K562 (cell line): Measurements from ENCODE around the gene DAPK1. TPM values are rescaled to one million over a fixed set of nuclear protein-coding genes. Genes with fewer than 3 reads are reported as not detected.

Experiments
- ATAC-seq: fragments of 200-7000 bp; cut with Tn5 transposase; 3 replicates; pipeline ENCODE4 v1.9.1; 2020; ENCODE audit warnings: moderate library complexity
- BruUV-seq: library from RNA; stranded (reverse); fragments of 400-500 nt; replicated peaks from 2 replicates; lab custom pipeline; 2021; lab: Mats Ljungman, UMichigan
- CTCF ChIA-PET: fragments of 300-600 bp; formaldehyde crosslinking; extraction: SDS; loops from one replicate; lab custom pipeline; 2021; ENCODE audit warnings: low intra/inter-chr PET ratio; lab: Yijun Ruan, JAX
- POLR2A ChIA-PET: fragments of 300-600, 350-650 bp; sonication (Branson Sonifier 250); formaldehyde crosslinking; extraction: SDS; loops from one replicate; lab custom pipeline; 2021; ENCODE audit warnings: antibody characterized with exemption, inconsistent platforms; lab: Yijun Ruan, JAX
- DNase-seq, 4 experiments: peaks; one replicate each; pipeline versions ENCODE4 v3.0.0 to v3.0.0-alpha.2; 2011 to 2018; ENCODE audit warnings: low spot score in 3 of 4, mixed read lengths in 3 of 4; ENCODE audit errors: extremely low read depth in 1 of 4
- FAIRE-seq: peaks from 2 replicates; lab custom pipeline; 2011; peaks lifted over from hg19 to GRCh38; lab: Jason Lieb, UNC
- H2AFZ ChIP-seq: 2 replicates; pipeline ENCODE4 v1.6.0; 2011; ENCODE audit warnings: low read depth, low read length, control low read depth, inconsistent platforms
- H3K27ac ChIP-seq: fragments of 200-600 bp; 3 replicates; pipeline ENCODE4 v1.8.0; 2011; ENCODE audit warnings: low read depth, mild to moderate bottlenecking, control low read depth, inconsistent platforms, low read length, moderate library complexity, mixed read lengths; ENCODE audit errors: extremely low read depth
- H3K27me3 ChIP-seq, 2 experiments: fragments of 300-600 bp in 1 of 2; 2 replicates in 1 of 2; 3 replicates in 1 of 2; pipeline versions ENCODE4 v1.6.0 to v1.8.0; 2011; ENCODE audit warnings: inconsistent platforms in 2 of 2, low read length in 2 of 2, mild to moderate bottlenecking in 1 of 2, mixed read lengths in 1 of 2, moderate library complexity in 1 of 2; ENCODE audit not compliant: control insufficient read depth in 2 of 2, insufficient read depth in 2 of 2
- H3K36me3 ChIP-seq: fragments of 300-600 bp; 3 replicates; pipeline ENCODE4 v1.8.0; 2011; ENCODE audit warnings: mild to moderate bottlenecking, low read length, inconsistent platforms; ENCODE audit not compliant: control insufficient read depth, insufficient read depth
- H3K4me1 ChIP-seq, 2 experiments: fragments of 200-600 bp in 1 of 2; replicated peaks in 1 of 2; 2 replicates in 1 of 2; 3 replicates in 1 of 2; pipeline versions ENCODE4 v1.5.1 to v1.8.0; 2011; ENCODE audit warnings: inconsistent platforms in 2 of 2, low read length in 2 of 2, mild to moderate bottlenecking in 1 of 2, mixed read lengths in 1 of 2, moderate library complexity in 1 of 2; ENCODE audit not compliant: control insufficient read depth in 2 of 2, insufficient read depth in 2 of 2
- H3K4me2 ChIP-seq: 2 replicates; pipeline ENCODE4 v1.6.1; 2011; ENCODE audit warnings: low read length, control low read depth, inconsistent platforms, mixed read lengths; ENCODE audit not compliant: insufficient read depth
- H3K4me3 ChIP-seq: fragments of 200-600 bp; sonication (generic), shearing (Covaris generic); 2 replicates; pipeline ENCODE4 v1.5.1; 2016; ENCODE audit warnings: control low read depth, inconsistent platforms
- H3K79me2 ChIP-seq: fragments of 200-600 bp; 3 replicates; pipeline ENCODE4 v1.8.0; 2011; ENCODE audit warnings: low read length, inconsistent platforms; ENCODE audit not compliant: control insufficient read depth, insufficient read depth
- H3K9ac ChIP-seq, 2 experiments: 2 replicates each; pipeline versions ENCODE4 v1.6.0 to v1.6.1; 2011; ENCODE audit warnings: low read depth in 2 of 2, low read length in 2 of 2, control low read depth in 1 of 2, inconsistent platforms in 1 of 2, mild to moderate bottlenecking in 1 of 2, mixed read lengths in 1 of 2; ENCODE audit not compliant: insufficient read depth in 1 of 2
- H3K9me1 ChIP-seq: one replicate; pipeline ENCODE4 v1.6.0; 2011; ENCODE audit warnings: inconsistent platforms, mild to moderate bottlenecking, low read length, moderate library complexity; ENCODE audit not compliant: control insufficient read depth, insufficient read depth
- H3K9me3 ChIP-seq: replicated peaks from 2 replicates; pipeline ENCODE4 v1.5.1; 2011; ENCODE audit warnings: low read depth, low read length, inconsistent platforms; ENCODE audit not compliant: control insufficient read depth, insufficient read depth
- H4K20me1 ChIP-seq: replicated peaks from 2 replicates; pipeline ENCODE4 v1.6.1; 2011; ENCODE audit warnings: low read length, inconsistent platforms, mixed read lengths; ENCODE audit not compliant: control insufficient read depth, insufficient read depth
- E2F3 ChIP-seq: fragments of 250-450 bp; sonication (Bioruptor Pico); IDR thresholded peaks from 2 replicates; pipeline ENCODE4 v1.4.0; 2020; ENCODE audit warnings: mild to moderate bottlenecking
- FOXJ2 ChIP-seq: fragments of 200-800 bp; sonication (Bioruptor generic); IDR thresholded peaks from 2 replicates; pipeline ENCODE4 v1.6.1; 2016; ENCODE audit warnings: missing genetic modification characterization, missing compliant biosample characterization
- FOXK1 ChIP-seq: sonication (generic); formaldehyde crosslinking; IDR thresholded peaks from 2 replicates; pipeline ENCODE4 v1.8.0; 2022; ENCODE audit warnings: missing genetic modification reagents, mild to moderate bottlenecking, borderline replicate concordance
- KHSRP ChIP-seq: fragments of 450-650 bp; IDR thresholded peaks from 2 replicates; pipeline ENCODE4 v1.6.1; 2017
- NR2C2 ChIP-seq, 2 experiments: fragments of 200-800 bp in 1 of 2; sonication (Bioruptor generic) in 1 of 2; sonication (generic) in 1 of 2; formaldehyde crosslinking in 1 of 2; IDR thresholded peaks; 2 replicates each; pipeline versions ENCODE4 v1.6.1 to v1.8.0; 2016 to 2022; ENCODE audit warnings: mild to moderate bottlenecking in 1 of 2, missing compliant biosample characterization in 1 of 2, missing genetic modification characterization in 1 of 2, missing genetic modification reagents in 1 of 2
- POLR3G ChIP-seq: IDR thresholded peaks from 2 replicates; pipeline ENCODE4 v1.6.1; 2011; ENCODE audit not compliant: insufficient read length, insufficient replicate concordance; ENCODE audit errors: extremely low read depth
- SAFB2 ChIP-seq: fragments of 200-400 bp; formaldehyde crosslinking; IDR thresholded peaks from 2 replicates; pipeline ENCODE4 v1.6.1; 2018; ENCODE audit warnings: borderline replicate concordance, low read length, low read depth, moderate library complexity; ENCODE audit not compliant: severe bottlenecking
- SMAD1 ChIP-seq: fragments of 150-350 bp; IDR thresholded peaks from 2 replicates; pipeline ENCODE4 v1.6.1; 2014; ENCODE audit warnings: low read length, low read depth; ENCODE audit not compliant: partially characterized antibody
- SMARCA4 ChIP-seq: fragments of 450-650 bp; IDR thresholded peaks from 2 replicates; pipeline ENCODE4 v1.6.1; 2016
- SMARCB1 ChIP-seq: IDR thresholded peaks from 2 replicates; pipeline ENCODE4 v1.6.1; 2011; ENCODE audit warnings: improper control_type of control experiment, low read depth; ENCODE audit not compliant: insufficient read length
- SPI1 ChIP-seq: IDR thresholded peaks from 2 replicates; pipeline ENCODE4 v1.6.1; 2011; ENCODE audit warnings: low read depth, low read length, control low read depth, borderline replicate concordance
- ZBED1 ChIP-seq: IDR thresholded peaks from 2 replicates; pipeline ENCODE4 v1.6.1; 2014
- ZKSCAN1 ChIP-seq: fragments of 150-350 bp; IDR thresholded peaks from 2 replicates; pipeline ENCODE4 v1.6.1; 2016; ENCODE audit warnings: low read depth, low read length
- ZNF695 ChIP-seq: fragments of 450-650 bp; formaldehyde crosslinking; IDR thresholded peaks from 2 replicates; pipeline ENCODE4 v1.4.0; 2020; ENCODE audit warnings: mild to moderate bottlenecking, moderate library complexity
- WGBS: fragments of 100-300 bp; shearing (Covaris generic); methylation state at CpG from one replicate; pipeline ENCODE4 v1.1.6; 2016; ENCODE audit warnings: low coverage, mixed read lengths; ENCODE audit not compliant: insufficient coverage; ENCODE audit errors: missing lambda C conversion rate; 5-methylcytosine and 5-hydroxymethylcytosine counted together
- in situ Hi-C: fragments of 300-500 bp; cut with MboI; formaldehyde crosslinking; loops from 4 replicates; pipeline ENCODE4 v1.15.0; 2018; ENCODE audit warnings: inconsistent platforms, mixed read lengths
- intact Hi-C: fragments of 100-400 bp; cut with micrococcal nuclease; formaldehyde crosslinking; loops from 2 replicates; pipeline ENCODE4 v1.14.2; 2022
- polyA plus RNA-seq, 8 experiments: library from polyadenylated mRNA; depleted of rRNA in 4 of 8; stranded (reverse) in 5 of 8; unstranded in 3 of 8; fragments of >200 nt; fragmentation: Nextera tagmentation in 2 of 8; fragmentation: Illumina TruSeq in 1 of 8; extraction: Ambion mirVana in 2 of 8; extraction: Trizol in 1 of 8; gene quantifications; 2 replicates each; pipeline versions ENCODE4 v1.2.1 to v1.2.3, GENCODE V29; 2011 to 2014; ENCODE audit warnings: inconsistent platforms in 1 of 8, missing spikeins in 1 of 8
- total RNA-seq, 7 experiments: library from RNA; depleted of rRNA in 6 of 7; stranded (reverse); fragments of >200 nt in 6 of 7; fragmentation: Illumina TruSeq in 2 of 7; extraction: Trizol in 2 of 7; gene quantifications; 2 replicates each; pipeline versions ENCODE4 v1.2.1 to v1.2.3, GENCODE V29; 2011 to 2021; ENCODE audit warnings: low replicate concordance in 1 of 7
- TF ChIP-seq, protein P1 (sequence below): fragments of 250-450 bp; sonication (Bioruptor Pico); IDR thresholded peaks from 2 replicates; pipeline ENCODE4 v1.8.0; 2021; ENCODE audit warnings: moderate library complexity, mild to moderate bottlenecking, inconsistent platforms
- TF ChIP-seq, protein P2 (sequence below): fragments of 450-650 bp; formaldehyde crosslinking; IDR thresholded peaks from 2 replicates; pipeline ENCODE4 v1.4.0; 2020; ENCODE audit warnings: mild to moderate bottlenecking, moderate library complexity
- TF ChIP-seq, protein P3 (sequence below): fragments of 450-650 bp; conservative IDR thresholded peaks from 2 replicates; pipeline ENCODE4 v1.6.1; 2016; ENCODE audit warnings: missing genetic modification characterization, low read depth, mild to moderate bottlenecking, control low read depth, missing compliant biosample characterization

Gene DAPK1
- total and polyA plus RNA-seq, 9 of the 15 experiments (the other 6 are each of a cell fraction or from before 2014, with no cell fraction given), result 1.7 to 26.4 (median 15.8) TPM

DNA sequence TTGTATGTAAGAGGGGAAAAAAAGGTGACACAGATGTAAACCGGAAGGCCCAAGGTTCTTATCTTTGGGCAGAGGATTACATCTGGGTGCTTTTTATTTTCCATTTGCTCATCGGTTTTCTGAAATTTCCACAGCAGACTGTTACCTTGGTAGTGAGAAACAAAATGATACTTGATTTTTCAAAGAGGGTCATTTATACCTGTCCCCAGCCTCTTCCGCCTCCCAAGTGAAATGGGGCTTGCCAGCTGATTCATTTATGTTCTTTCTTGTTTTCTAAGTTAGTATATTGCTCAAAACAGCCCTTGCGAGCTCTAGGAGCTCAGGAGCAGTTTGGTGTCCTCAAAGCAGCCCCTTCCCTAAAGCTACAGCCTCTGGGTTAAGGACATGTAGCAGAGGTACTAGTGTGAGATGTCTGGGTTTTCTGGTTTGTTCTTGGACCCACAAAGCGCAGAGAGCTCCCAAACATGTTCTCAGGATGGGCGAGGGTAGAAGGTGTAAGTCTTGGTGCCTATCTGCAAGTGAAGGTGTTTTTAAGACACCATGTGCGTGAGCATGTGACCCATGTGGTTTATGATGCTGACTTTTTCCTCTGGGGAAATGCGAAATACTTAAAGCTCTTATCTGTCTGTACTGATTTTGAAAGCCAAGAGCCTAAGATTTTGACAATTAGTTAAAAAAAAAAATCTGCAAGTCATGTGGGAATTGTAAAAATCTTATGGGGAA is 38.3 kb downstream of the DAPK1 start (continued):
- TF ChIP-seq, protein P1, sequence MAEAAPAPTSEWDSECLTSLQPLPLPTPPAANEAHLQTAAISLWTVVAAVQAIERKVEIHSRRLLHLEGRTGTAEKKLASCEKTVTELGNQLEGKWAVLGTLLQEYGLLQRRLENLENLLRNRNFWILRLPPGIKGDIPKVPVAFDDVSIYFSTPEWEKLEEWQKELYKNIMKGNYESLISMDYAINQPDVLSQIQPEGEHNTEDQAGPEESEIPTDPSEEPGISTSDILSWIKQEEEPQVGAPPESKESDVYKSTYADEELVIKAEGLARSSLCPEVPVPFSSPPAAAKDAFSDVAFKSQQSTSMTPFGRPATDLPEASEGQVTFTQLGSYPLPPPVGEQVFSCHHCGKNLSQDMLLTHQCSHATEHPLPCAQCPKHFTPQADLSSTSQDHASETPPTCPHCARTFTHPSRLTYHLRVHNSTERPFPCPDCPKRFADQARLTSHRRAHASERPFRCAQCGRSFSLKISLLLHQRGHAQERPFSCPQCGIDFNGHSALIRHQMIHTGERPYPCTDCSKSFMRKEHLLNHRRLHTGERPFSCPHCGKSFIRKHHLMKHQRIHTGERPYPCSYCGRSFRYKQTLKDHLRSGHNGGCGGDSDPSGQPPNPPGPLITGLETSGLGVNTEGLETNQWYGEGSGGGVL (CRISPR knock-in tag), result no peak
- TF ChIP-seq SAFB2, result no peak
- no peak for TF ChIP-seq FOXK1
- no peak for TF ChIP-seq E2F3 (CRISPR knock-in tag)

DNA sequence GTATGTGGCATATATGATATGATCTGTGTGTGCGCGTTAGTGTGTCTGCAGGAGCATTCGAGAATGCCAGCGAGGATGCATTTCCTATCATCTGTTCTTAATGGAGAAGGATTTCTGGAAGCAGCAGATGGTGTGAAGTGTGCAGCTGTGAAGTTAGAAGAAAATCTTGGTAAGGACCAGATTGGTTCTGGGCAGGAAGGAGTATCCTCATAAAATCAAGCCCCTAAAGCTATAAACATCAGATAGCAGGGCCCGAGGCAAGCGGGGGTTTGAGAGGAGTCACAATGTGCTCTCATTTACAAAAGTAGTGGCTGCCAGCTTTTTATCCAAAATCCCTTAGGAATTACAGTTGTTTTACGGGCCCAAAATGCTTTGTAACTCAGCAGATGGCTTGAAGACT is 40.0 kb downstream of the DAPK1 start:
- no peaks in the 10 kb centered on the region for H3K9me1 ChIP-seq
- POLR2A ChIA-PET, result interaction anchor here (0.6 to 0.8 kb wide), 2 partner anchors 18 to 40 kb away, joined by 3 to 4 read pairs; partner anchors contain the start of gene DAPK1
- no peaks in the 10 kb centered on the region for H4K20me1 ChIP-seq
- H3K9ac ChIP-seq, result no peak overlapping the region
- no TSS peak for BruUV-seq
- in situ Hi-C loops (no loop called here), intact Hi-C loops (no loop called here)
- peaks cover 13% of the 10 kb centered on the region; the same call in 2 of the 3 replicates for H3K36me3 ChIP-seq
- peaks cover 4 to 6% of the 10 kb centered on the region in 2 experiments; a peak in 4 of 5 replicates for H3K4me1 ChIP-seq
- no peak for FAIRE-seq
- ATAC-seq, result no peak
- CTCF ChIA-PET, result no interaction called here
- WGBS, result 83% methylated on average over 7 of the region's 7 CpGs
- no peak for DNase-seq
- H3K9me3 ChIP-seq, result no peaks in the 10 kb centered on the region
- no peak overlapping the region for H2AFZ ChIP-seq
- no peak overlapping the region for H3K4me3 ChIP-seq
- peaks cover 11% of the 10 kb centered on the region; the same call in 2 of the 3 replicates for H3K79me2 ChIP-seq
- H3K27ac ChIP-seq, result no peak overlapping the region
- no peaks in the 10 kb centered on the region for H3K27me3 ChIP-seq
- no peak overlapping the region for H3K4me2 ChIP-seq
- no peak for TF ChIP-seq ZBED1
- no peak for TF ChIP-seq POLR3G
- no peak for TF ChIP-seq SMARCA4
- TF ChIP-seq KHSRP, result no peak
- no peak for TF ChIP-seq ZNF695
- no peak for TF ChIP-seq SMARCB1
- no peak for TF ChIP-seq SMAD1
- no peak for TF ChIP-seq ZKSCAN1
- TF ChIP-seq SPI1, result no peak
- TF ChIP-seq NR2C2 (CRISPR knock-in tag; IDR thresholded peaks at IDR 0.05), result no peak
- TF ChIP-seq NR2C2 (tag; IDR thresholded peaks at IDR 0.05), result no peak
- TF ChIP-seq, protein P2, sequence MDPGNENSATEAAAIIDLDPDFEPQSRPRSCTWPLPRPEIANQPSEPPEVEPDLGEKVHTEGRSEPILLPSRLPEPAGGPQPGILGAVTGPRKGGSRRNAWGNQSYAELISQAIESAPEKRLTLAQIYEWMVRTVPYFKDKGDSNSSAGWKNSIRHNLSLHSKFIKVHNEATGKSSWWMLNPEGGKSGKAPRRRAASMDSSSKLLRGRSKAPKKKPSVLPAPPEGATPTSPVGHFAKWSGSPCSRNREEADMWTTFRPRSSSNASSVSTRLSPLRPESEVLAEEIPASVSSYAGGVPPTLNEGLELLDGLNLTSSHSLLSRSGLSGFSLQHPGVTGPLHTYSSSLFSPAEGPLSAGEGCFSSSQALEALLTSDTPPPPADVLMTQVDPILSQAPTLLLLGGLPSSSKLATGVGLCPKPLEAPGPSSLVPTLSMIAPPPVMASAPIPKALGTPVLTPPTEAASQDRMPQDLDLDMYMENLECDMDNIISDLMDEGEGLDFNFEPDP (CRISPR knock-in tag), result no peak
- TF ChIP-seq, protein P3, sequence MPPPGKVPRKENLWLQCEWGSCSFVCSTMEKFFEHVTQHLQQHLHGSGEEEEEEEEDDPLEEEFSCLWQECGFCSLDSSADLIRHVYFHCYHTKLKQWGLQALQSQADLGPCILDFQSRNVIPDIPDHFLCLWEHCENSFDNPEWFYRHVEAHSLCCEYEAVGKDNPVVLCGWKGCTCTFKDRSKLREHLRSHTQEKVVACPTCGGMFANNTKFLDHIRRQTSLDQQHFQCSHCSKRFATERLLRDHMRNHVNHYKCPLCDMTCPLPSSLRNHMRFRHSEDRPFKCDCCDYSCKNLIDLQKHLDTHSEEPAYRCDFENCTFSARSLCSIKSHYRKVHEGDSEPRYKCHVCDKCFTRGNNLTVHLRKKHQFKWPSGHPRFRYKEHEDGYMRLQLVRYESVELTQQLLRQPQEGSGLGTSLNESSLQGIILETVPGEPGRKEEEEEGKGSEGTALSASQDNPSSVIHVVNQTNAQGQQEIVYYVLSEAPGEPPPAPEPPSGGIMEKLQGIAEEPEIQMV (tag), result no peak
- TF ChIP-seq FOXJ2 (tag), result no peak
